Cardiac fibroblast (primary cell): ENCODE data around the gene SCIMP.
"Not testable (repeated sequence)": the region's sequence is repeated elsewhere in the genome, so short reads cannot be mapped to it uniquely, and the experiment has no call there.

Source experiments
- DNase-seq, 2 donors: peaks; one replicate each; pipeline versions ENCODE4 v3.0.0 to v3.0.0-alpha.2; 2010; ENCODE audit warnings: low read depth in 2 of 2
- H3K4me3 ChIP-seq, 2 donors: replicated peaks in 1 of 2; 1 replicate in 1 of 2; 2 replicates in 1 of 2; pipeline ENCODE4 v1.5.1; 2011; ENCODE audit warnings: low read depth in 2 of 2, low read length in 2 of 2, mild to moderate bottlenecking in 2 of 2, moderate library complexity in 1 of 2
- TF ChIP-seq, protein P1 (sequence below): IDR thresholded peaks from one replicate; pipeline ENCODE4 v1.5.1; 2011; ENCODE audit warnings: low read depth, mild to moderate bottlenecking, low read length, inconsistent platforms

SCIMP gene

GRCh38 chr17:5220074-5220473 lies 14.6 kb downstream of the SCIMP start:
- H3K4me3 ChIP-seq: no peak overlapping the region
- TF ChIP-seq, protein P1, sequence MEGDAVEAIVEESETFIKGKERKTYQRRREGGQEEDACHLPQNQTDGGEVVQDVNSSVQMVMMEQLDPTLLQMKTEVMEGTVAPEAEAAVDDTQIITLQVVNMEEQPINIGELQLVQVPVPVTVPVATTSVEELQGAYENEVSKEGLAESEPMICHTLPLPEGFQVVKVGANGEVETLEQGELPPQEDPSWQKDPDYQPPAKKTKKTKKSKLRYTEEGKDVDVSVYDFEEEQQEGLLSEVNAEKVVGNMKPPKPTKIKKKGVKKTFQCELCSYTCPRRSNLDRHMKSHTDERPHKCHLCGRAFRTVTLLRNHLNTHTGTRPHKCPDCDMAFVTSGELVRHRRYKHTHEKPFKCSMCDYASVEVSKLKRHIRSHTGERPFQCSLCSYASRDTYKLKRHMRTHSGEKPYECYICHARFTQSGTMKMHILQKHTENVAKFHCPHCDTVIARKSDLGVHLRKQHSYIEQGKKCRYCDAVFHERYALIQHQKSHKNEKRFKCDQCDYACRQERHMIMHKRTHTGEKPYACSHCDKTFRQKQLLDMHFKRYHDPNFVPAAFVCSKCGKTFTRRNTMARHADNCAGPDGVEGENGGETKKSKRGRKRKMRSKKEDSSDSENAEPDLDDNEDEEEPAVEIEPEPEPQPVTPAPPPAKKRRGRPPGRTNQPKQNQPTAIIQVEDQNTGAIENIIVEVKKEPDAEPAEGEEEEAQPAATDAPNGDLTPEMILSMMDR: no peak
- no peak for DNase-seq

- no peak overlapping the region for H3K4me3 ChIP-seq
- no peak for DNase-seq
- TF ChIP-seq, protein P1: no peak
Observed at GRCh38 chr17:5219536-5219935, 15.1 kb downstream of the SCIMP start.

GRCh38 chr17:5217562-5217961 lies 17.1 kb downstream of the SCIMP start:
- not testable (repeated sequence) for DNase-seq, H3K4me3 ChIP-seq

DNA sequence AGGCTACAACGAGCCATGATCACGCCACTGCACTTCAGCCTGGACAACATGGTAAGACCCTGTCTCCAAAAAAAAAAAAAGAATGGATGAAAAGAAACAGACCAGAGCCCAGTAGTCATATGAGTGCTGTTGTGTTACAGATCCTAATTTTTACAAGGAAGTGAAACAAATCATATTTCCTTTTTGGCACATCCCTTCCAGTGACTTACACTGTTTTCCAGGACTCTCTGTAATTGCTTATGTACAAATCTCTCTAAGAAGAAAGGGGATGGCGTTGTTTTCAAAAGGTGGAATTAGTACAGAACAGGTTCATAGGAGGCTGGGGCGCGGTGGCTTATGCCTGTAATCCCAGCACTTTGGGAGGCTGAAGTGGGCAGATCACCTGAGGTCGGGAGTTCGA lies 23.2 kb downstream of the SCIMP start:
- no peak overlapping the region for H3K4me3 ChIP-seq
- TF ChIP-seq, protein P1: no peak
- DNase-seq: no peak

- no peak overlapping the region for H3K4me3 ChIP-seq
Observed at GRCh38 chr17:5210614-5211252, 23.9 kb downstream of the SCIMP start.

GRCh38 chr17:5210091-5210490 lies 24.6 kb downstream of the SCIMP start:
- DNase-seq: no peak
- H3K4me3 ChIP-seq: no peak overlapping the region
- TF ChIP-seq, protein P1: no peak

More at GRCh38 chr17:5210614-5211252, 23.9 kb downstream of the SCIMP start:
- no peak for DNase-seq
- TF ChIP-seq, protein P1: no peak

- TF ChIP-seq, protein P1: no peak
- no peak overlapping the region for H3K4me3 ChIP-seq
- DNase-seq: peak in 1 of 2 donors; percentile 75
Observed at GRCh38 chr17:5209396-5209795, 25.3 kb downstream of the SCIMP start.
